Activated CD4-positive, alpha-beta T cell treated with anti-CD3 and anti-CD28 coated beads, Interleukin-2, amount 50 U/mL, for 4 hours (primary cell): ENCODE results near the gene TRIM2.

Experiments used
- DNase-seq, 2 experiments: peaks; one replicate each; pipeline ENCODE4 v3.0.0-alpha.2; 2020

The TRIM2 gene

GRCh38 chr4:153290134-153290533 lies 85.9 kb downstream of the TRIM2 start:
- no peak for DNase-seq

GRCh38 chr4:153291562-153291961 lies 87.3 kb downstream of the TRIM2 start:
- DNase-seq: no peak

DNA sequence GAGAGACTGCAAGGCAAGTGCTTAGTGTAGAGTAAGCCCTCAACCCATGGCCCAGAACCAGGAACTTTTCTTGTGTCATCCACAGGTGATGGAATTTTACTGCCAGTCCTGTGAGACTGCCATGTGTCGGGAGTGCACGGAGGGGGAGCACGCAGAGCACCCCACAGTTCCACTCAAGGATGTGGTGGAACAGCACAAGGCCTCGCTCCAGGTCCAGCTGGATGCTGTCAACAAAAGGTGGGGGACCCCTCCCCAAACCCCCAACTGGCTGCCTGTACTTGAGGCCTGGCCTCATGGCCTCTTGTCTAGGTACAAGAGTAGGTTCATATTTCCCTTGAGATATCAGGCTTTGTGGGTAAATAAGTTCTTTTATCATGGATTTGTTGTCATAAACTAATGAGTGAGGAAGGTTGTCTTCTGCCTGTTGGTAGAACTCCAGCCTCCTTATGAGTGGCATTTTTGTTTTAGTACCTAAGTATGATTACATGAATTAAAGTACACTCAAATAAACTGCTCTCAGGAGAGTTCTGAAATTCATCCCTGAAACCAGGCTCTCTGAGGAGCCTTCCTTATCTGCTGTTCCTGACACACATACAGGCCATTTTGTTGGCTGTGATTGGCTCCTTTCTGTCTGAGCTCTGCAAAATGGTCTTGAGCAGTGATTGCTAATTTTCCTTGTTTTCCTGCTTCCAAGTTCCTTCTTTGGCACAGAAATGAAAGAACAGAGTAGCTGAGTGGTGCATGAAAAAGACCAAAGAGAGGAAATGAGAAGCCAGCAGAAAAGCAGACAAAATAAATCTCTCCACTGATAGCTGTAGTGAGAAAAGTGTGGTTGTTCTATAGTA lies 88.9 kb downstream of the TRIM2 start:
- DNase-seq: no peak

- DNase-seq: no peak
These were observed 89.5 kb downstream of the TRIM2 start for GRCh38 chr4:153293742-153294057.

DNA sequence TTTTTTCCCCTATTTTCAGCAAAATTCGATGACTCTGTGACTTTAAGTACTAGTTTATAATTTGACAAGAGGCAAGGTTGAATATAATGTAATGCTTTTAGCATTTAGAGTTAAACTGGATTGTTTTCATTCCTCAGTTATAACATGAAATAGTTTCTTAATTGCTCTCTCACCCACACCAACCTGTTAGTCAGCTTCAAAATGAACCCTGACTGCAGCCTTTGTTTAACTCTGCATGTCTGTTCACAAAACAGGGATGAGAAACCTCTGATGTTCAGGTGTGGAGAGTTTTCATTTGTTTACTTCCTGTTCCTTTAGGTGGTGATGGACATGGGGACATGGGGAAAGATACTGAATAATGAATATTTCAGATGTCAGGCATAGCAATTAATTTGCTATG lies 90.4 kb downstream of the TRIM2 start:
- DNase-seq: no peak

DNA sequence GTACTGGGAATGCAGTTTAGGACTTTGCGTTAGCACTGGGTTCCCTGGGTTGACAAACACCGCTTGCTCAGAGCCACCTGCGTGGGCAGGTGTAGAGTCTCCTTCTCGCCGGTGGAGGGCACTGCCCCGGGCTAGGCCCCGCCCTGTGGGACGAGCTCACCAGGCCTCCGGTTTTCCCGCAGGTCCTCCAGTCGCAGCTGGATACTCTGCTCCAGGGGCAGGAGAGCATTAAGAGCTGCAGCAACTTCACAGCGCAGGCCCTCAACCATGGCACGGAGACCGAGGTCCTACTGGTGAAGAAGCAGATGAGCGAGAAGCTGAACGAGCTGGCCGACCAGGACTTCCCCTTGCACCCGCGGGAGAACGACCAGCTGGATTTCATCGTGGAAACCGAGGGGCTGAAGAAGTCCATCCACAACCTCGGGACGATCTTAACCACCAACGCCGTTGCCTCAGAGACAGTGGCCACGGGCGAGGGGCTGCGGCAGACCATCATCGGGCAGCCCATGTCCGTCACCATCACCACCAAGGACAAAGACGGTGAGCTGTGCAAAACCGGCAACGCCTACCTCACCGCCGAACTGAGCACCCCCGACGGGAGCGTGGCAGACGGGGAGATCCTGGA lies 91.0 kb downstream of the TRIM2 start:
- DNase-seq: no peak

DNA sequence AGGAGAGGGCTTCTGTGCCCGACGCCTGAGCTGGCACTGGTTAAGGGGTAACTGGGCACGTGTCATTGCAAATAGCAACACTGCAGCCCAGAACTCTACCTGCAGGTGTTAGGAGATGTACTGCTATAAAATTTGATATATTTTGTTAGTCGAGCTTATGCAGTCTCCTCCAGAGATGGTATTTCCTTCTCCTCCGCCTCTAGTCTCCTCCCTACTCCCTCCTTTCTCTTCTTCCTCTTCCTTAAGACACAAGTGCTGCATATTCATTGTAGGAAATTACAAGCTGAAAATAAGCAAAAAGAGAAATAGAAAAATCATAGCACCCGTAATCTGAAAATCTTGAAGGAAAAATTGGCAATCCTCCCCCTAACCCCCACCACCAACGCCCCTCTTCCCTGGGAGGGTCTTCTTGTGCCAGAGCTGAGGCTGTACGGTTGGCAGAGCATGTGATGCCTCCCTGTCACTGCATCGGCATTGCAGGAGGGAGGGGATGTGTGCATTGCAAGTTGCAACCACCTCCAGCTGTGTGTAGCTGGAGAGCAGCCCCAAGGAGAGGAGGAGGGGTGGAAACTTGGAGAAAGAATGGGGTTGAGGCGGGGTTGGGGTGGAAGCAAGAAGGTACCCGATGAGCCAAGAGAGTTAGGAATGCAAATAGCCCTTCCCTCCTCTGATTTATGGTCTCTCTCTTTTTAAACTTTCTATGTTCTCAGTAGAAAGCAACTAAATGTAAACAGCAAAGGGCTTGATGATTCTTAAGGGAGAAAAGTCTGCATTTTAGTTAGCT lies 92.0 kb downstream of the TRIM2 start:
- no peak for DNase-seq

DNA sequence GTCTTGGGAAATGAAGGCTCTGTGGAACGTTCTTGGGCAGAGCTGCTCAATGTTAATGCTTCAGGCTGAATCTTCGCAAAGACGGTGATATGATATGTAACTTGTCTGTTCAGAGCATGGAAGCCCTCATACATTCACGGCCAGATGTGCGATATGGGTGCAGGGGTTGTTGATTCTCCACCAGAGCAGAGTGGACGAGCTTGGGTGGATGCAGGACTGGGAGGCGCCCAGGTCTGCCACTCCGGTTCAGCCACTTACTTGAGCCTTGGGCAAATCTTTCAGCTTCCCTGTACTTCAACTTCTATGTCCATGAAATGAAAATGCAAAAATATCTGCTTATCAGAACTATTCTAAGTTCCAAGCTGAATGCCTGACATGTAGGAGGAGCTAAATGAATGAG lies 92.9 kb downstream of the TRIM2 start:
- no peak for DNase-seq

- DNase-seq: no peak
These were observed 106.5 kb downstream of the TRIM2 start for GRCh38 chr4:153310793-153311192.

- no peak for DNase-seq
These were observed 110.7 kb downstream of the TRIM2 start for GRCh38 chr4:153314915-153315314.

DNA sequence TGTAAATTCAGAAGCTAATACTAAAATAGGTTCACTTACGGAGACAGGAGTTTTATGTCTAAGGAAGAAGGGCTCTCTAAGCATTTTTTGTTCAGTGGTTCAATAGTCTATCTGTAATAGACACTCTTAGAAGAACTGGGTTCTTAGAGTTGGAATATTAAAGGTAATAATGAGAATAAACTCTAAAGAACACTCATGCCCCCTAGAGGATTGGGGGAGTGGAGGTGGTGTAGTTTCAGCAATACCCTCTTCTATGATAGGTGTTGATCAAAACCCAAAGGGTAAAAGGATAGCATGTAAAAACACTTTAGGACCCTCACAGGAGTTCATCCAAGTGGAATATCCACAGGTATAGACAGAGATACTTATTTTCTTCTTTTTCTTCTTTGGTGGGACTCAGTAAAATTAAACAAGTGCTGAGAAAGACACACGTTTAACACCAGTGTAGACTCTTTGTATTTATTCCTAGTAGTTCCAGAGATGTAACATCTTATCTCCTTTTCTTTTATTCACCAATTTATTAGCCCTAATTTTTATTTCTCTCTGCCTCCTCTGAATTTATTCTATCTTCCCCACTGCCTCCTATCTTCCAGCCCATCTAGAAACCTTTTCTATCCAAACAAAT lies 114.6 kb downstream of the TRIM2 start:
- peak; percentile 10 to 20 for DNase-seq

DNA sequence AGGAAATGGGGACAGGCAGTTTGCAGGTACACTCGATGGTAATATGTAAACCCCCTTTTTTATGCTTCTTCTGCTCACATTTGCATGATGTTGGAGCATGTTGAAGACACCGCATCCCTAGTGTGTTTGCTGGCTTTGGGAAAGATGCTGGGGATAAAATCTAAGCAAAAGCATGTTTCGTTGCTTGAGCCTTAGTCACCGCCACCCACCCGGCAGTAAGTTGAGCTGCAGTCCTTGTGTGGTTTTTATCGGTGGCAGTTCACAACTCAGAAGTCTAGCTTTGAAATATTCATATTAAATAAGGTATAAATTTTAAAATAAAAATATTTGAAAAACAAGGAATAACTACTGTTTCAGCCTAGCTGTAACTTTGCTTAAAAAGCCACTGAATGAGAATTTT lies 118.5 kb downstream of the TRIM2 start:
- DNase-seq: no peak

- DNase-seq: no peak
These were observed 119.8 kb downstream of the TRIM2 start for GRCh38 chr4:153324046-153324445.

- no peak for DNase-seq
These were observed 121.3 kb downstream of the TRIM2 start for GRCh38 chr4:153325558-153325957.

- no peak for DNase-seq
These were observed 122.3 kb downstream of the TRIM2 start for GRCh38 chr4:153326513-153326912.

GRCh38 chr4:153327247-153327646 lies 123.0 kb downstream of the TRIM2 start:
- no peak for DNase-seq

DNA sequence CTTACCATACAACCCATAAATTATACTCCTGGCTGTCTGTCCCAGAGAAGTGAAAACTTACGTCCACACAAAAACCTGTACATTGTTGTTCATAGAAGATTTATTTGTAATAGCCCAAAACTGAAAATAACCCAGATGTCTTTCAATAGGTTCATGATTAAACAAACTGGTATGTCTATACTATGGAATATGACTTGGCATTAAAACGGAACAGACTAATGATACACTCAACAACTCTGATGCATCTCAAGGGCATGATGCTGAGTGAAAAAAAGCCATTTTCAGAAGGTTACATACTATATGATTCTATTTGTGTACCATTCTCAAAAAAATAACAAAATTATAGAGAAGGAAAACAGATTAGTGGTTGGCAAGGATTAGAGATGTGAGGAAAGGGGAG lies 128.7 kb downstream of the TRIM2 start:
- DNase-seq: no peak

GRCh38 chr4:153333874-153334273 lies 129.6 kb downstream of the TRIM2 start:
- no peak for DNase-seq

DNA sequence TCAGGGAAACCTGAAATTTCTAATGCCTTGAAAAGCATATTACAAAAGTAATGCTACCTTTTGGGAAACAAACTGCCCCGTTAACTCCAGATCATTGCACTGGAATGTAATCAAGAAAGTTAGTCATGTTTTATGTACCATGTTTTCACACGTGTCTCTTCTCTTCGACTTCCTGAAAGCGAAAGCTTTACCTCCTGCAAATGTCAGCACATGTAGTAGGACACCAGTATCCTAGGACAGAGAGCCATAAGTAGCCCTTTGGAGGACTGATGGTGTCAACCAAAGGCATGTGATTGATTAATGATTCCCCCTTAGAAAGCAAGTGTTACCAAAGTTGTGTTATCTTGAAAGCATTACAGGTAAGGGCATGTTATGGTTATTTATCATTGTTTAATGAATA lies 131.4 kb downstream of the TRIM2 start:
- DNase-seq: no peak

- DNase-seq: no peak
These were observed 133.4 kb downstream of the TRIM2 start for GRCh38 chr4:153337686-153338085.

DNA sequence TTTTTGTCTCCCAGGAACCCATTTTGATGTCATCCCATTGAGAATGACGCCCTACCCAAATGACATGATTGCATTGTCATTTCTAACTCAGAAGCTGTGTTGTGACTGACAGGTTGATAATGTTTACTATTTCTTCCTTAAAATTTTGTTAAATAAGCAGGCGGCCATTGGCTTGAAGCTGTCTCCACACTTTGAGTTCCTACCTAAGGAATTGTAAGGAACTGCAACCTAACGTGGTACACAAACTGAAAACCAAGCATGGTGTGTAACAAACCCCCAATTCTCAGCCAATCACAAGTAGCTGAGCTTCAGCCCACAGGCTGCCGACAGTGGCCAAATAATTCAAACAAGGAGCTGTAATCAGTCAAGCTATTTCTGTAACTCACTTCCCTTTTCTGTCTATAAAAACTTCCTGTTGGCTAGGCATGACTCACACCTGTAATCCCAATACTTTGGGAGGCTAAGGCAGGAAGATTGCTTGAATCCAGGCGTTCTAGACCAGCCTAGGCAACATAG lies 137.4 kb downstream of the TRIM2 start:
- no peak for DNase-seq

DNA sequence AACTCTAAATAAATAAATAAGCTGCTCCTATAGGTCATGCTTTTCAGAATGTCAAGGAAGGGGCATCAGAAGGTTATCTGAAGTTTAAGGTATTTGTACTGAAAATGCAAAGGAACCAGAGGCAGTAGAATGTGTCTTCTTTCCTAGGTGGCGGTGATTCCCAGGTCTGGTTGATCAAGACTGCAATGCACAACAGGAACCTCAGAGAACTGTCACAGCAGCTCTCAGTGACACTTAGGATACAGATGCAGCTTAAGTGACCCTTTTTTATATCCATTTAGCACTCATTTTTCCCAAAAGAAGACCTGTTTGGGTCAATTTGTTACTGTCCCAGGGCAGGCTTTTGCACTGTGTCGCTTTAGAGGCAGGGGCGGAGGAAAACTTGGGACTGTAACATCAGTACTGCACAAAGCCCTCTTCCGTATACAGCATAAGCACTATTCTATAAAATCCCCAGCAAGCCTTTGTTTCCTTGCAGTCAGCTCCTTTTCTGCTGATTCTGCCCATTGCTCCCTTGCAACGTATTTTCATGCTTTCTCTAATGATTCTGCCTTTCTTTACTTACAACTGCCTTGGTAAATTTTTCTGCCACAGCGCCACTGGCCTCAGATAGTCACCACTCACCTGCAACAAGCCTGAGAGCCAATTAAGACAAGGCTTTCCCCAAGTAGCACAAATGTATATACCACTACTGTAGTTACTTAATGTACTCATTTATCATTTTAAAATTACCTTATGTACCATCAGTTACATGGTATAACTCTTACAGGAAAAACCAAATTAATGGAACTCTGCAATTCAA lies 138.7 kb downstream of the TRIM2 start:
- DNase-seq: no peak
